ENCODE results near the gene JPT1. TPM values are rescaled to one million over a fixed set of nuclear protein-coding genes. Genes with fewer than 3 reads are reported as not detected.
"Not testable (repeated sequence)": the region's sequence is repeated elsewhere in the genome, so short reads cannot be mapped to it uniquely, and the experiment has no call there.

The JPT1 gene
- total RNA-seq, 1 experiment from 2014 or later, result 98.2 TPM

GRCh38 chr17:75152523-75152921 lies 1.8 kb downstream of the JPT1 start:
- Histone ChIP-seq H3K9me3 (ENCODE audit: low read length) (no peaks in the 10 kb centered on the region), H3K9ac (ENCODE audit: low read length) (peak overlapping the region; percentile 97), H3K36me3 (ENCODE audit: insufficient read depth, low read length) (peaks cover 20% of the 10 kb centered on the region), H3K9me2 (replicated peaks; ENCODE audit: insufficient read depth, low read length) (no peaks in the 10 kb centered on the region), H3K4me3 (ENCODE audit: low read length) (peak overlapping the region; percentile 90), H3K27ac (ENCODE audit: low read length) (peak overlapping the region; percentile 1; the same call in 1 of the 2 replicates), H3K27me3 (ENCODE audit: low read length) (no peaks in the 10 kb centered on the region), H2AFZ (ENCODE audit: low read length) (no peak overlapping the region), H4K20me1 (ENCODE audit: insufficient read depth, low read depth, low read length) (peaks cover 22% of the 10 kb centered on the region; the same call in 1 of the 2 replicates), H3K79me2 (ENCODE audit: low read length) (peaks cover 64% of the 10 kb centered on the region), H3K4me2 (ENCODE audit: low read depth, low read length, poor library complexity, severe bottlenecking) (peak overlapping the region; percentile 95), H3K4me1 (ENCODE audit: low read length) (peaks cover 23% of the 10 kb centered on the region)
- no peak for DNase-seq

GRCh38 chr17:75151930-75152329 lies 2.4 kb downstream of the JPT1 start:
- Histone ChIP-seq H3K4me2 (ENCODE audit: low read depth, low read length, poor library complexity, severe bottlenecking) (peak overlapping the region; percentile 95), H3K79me2 (ENCODE audit: low read length) (peaks cover 68% of the 10 kb centered on the region), H4K20me1 (ENCODE audit: insufficient read depth, low read depth, low read length) (peaks cover 22% of the 10 kb centered on the region; the same call in 1 of the 2 replicates), H3K27ac (ENCODE audit: low read length) (0 out of 2 replicates have a peak overlapping the region, but pooled peaks have one; percentile 2), H3K9me2 (replicated peaks; ENCODE audit: insufficient read depth, low read length) (no peaks in the 10 kb centered on the region), H3K4me1 (ENCODE audit: low read length) (peaks cover 23% of the 10 kb centered on the region), H3K9me3 (ENCODE audit: low read length) (no peaks in the 10 kb centered on the region), H3K4me3 (ENCODE audit: low read length) (peak overlapping the region; percentile 90), H3K27me3 (ENCODE audit: low read length) (no peaks in the 10 kb centered on the region), H2AFZ (ENCODE audit: low read length) (no peak overlapping the region), H3K36me3 (ENCODE audit: insufficient read depth, low read length) (peaks cover 26% of the 10 kb centered on the region), H3K9ac (ENCODE audit: low read length) (peak overlapping the region; percentile 97; the same call in 1 of the 2 replicates)
- peak; percentile 62 for DNase-seq

- Histone ChIP-seq H3K4me1 (ENCODE audit: low read length) (peaks cover 13% of the 10 kb centered on the region), H3K27me3 (ENCODE audit: low read length) (no peaks in the 10 kb centered on the region), H3K9ac (ENCODE audit: low read length) (no peak overlapping the region), H4K20me1 (ENCODE audit: insufficient read depth, low read depth, low read length) (peaks cover 14% of the 10 kb centered on the region; the same call in 1 of the 2 replicates), H3K79me2 (ENCODE audit: low read length) (peaks cover 65% of the 10 kb centered on the region), H3K4me2 (ENCODE audit: low read depth, low read length, poor library complexity, severe bottlenecking) (no peak overlapping the region), H3K27ac (ENCODE audit: low read length) (no peak overlapping the region), H3K9me2 (replicated peaks; ENCODE audit: insufficient read depth, low read length) (no peaks in the 10 kb centered on the region), H3K36me3 (ENCODE audit: insufficient read depth, low read length) (peaks cover 51% of the 10 kb centered on the region), H2AFZ (ENCODE audit: low read length) (no peak overlapping the region), H3K9me3 (ENCODE audit: low read length) (no peaks in the 10 kb centered on the region), H3K4me3 (ENCODE audit: low read length) (no peak overlapping the region)
- DNase-seq, result no peak
Measured at GRCh38 chr17:75147878-75148546, 6.3 kb downstream of the JPT1 start.

GRCh38 chr17:75146592-75146991 lies 7.7 kb downstream of the JPT1 start:
- H4K20me1 ChIP-seq (ENCODE audit: insufficient read depth, low read depth, low read length), result peaks cover 8% of the 10 kb centered on the region; the same call in 1 of the 2 replicates
- H2AFZ ChIP-seq (ENCODE audit: low read length), result no peak overlapping the region
- H3K27me3 ChIP-seq (ENCODE audit: low read length), result no peaks in the 10 kb centered on the region
- no peak overlapping the region for H3K4me3 ChIP-seq (ENCODE audit: low read length)
- no peak overlapping the region for H3K27ac ChIP-seq (ENCODE audit: low read length)
- H3K9me3 ChIP-seq (ENCODE audit: low read length), result no peaks in the 10 kb centered on the region
- no peak overlapping the region for H3K4me2 ChIP-seq (ENCODE audit: low read depth, low read length, poor library complexity, severe bottlenecking)
- H3K79me2 ChIP-seq (ENCODE audit: low read length), result peaks cover 53% of the 10 kb centered on the region
- H3K36me3 ChIP-seq (ENCODE audit: insufficient read depth, low read length), result peaks cover 56% of the 10 kb centered on the region
- no peak overlapping the region for H3K9ac ChIP-seq (ENCODE audit: low read length)
- no peak for DNase-seq
- H3K4me1 ChIP-seq (ENCODE audit: low read length), result no peaks in the 10 kb centered on the region
- H3K9me2 ChIP-seq (replicated peaks; ENCODE audit: insufficient read depth, low read length), result no peaks in the 10 kb centered on the region

DNA sequence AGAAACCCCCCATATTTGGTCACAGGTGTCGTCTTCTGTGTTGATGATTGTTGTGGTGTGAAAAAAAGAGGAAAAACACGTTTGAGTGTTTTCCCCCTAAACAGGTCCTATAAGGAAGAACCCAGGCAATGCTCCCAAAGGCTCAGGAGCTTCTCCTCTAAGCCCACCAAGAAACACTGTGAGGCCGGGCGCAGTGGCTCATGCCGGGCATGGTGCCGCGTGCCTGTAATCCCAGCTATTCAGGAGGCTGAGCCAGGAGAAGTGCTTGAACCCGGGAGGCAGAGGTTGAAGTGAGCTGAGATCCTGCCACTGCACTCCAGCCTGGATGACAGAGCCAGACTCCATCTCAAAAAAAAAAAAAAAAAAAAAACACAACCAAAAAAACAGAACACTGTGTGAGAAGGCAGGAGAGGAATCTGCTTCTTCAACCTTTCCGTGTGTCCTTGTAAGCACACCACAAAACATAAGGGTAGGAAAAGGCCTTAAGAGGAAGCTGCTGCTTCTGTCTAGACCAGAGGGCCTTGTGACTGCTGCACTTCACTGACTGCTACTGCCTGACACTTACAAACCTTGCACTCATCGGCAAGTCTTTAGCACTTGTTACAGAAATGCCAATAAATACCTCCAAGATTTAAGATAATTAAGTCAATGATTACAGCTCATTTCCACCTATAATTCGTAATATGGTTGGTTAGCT lies 9.3 kb downstream of the JPT1 start:
- Histone ChIP-seq H3K4me1 (ENCODE audit: low read length) (no peaks in the 10 kb centered on the region), H3K4me2 (ENCODE audit: low read depth, low read length, poor library complexity, severe bottlenecking) (no peak overlapping the region), H3K36me3 (ENCODE audit: insufficient read depth, low read length) (peaks cover 56% of the 10 kb centered on the region), H3K79me2 (ENCODE audit: low read length) (peaks cover 37% of the 10 kb centered on the region), H3K4me3 (ENCODE audit: low read length) (no peak overlapping the region), H3K9me2 (replicated peaks; ENCODE audit: insufficient read depth, low read length) (no peaks in the 10 kb centered on the region), H3K9ac (ENCODE audit: low read length) (no peak overlapping the region), H4K20me1 (ENCODE audit: insufficient read depth, low read depth, low read length) (peaks cover 5% of the 10 kb centered on the region; the same call in 1 of the 2 replicates), H3K27ac (ENCODE audit: low read length) (no peak overlapping the region), H3K9me3 (ENCODE audit: low read length) (no peaks in the 10 kb centered on the region), H2AFZ (ENCODE audit: low read length) (no peak overlapping the region), H3K27me3 (ENCODE audit: low read length) (no peaks in the 10 kb centered on the region)
- no peak for DNase-seq

DNA sequence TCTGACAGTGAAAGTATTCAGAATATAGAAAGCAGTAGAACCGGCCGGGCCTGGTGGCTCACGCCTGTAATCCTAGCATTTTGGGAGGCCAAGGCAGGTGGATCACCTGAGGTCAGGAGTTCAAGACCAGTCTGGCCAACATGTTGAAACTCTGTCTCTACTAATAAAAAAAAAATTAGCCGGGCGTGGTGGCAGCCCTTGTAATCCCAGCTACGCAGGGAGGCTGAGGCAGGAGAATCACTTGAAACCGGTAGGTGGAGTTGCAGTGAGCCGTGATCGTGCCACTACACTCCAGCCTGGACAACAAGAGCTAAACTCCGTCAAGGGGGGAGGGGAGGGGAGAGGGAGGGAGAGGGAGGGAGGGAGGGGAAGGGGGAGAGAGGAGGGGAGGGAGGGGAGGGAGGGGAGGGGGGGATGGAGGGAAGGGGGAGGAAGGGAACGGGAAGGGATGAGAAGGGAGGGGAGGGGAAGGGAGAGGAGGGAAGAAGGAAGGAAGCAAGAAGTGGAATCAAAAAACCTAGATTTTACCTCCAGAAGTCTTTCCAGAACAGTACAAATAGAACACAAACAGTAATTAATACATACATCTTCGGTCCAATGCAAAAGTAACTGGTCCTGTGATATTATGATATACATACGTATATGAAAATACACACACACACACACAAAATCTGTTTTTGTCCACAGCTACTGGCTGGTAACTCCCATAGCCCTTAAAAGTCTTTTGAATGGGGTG lies 11.9 kb downstream of the JPT1 start:
- Histone ChIP-seq H3K9ac (ENCODE audit: low read length) (no peak overlapping the region), H3K27ac (ENCODE audit: low read length) (no peak overlapping the region), H2AFZ (ENCODE audit: low read length) (no peak overlapping the region), H3K9me2 (replicated peaks; ENCODE audit: insufficient read depth, low read length) (no peaks in the 10 kb centered on the region), H3K36me3 (ENCODE audit: insufficient read depth, low read length) (peaks cover 55% of the 10 kb centered on the region), H3K27me3 (ENCODE audit: low read length) (no peaks in the 10 kb centered on the region), H3K4me3 (ENCODE audit: low read length) (no peak overlapping the region), H3K9me3 (ENCODE audit: low read length) (no peaks in the 10 kb centered on the region), H3K4me2 (ENCODE audit: low read depth, low read length, poor library complexity, severe bottlenecking) (no peak overlapping the region), H3K79me2 (ENCODE audit: low read length) (peaks cover 16% of the 10 kb centered on the region; the same call in 1 of the 2 replicates), H4K20me1 (ENCODE audit: insufficient read depth, low read depth, low read length) (no peaks in the 10 kb centered on the region), H3K4me1 (ENCODE audit: low read length) (no peaks in the 10 kb centered on the region)
- DNase-seq, result no peak

DNA sequence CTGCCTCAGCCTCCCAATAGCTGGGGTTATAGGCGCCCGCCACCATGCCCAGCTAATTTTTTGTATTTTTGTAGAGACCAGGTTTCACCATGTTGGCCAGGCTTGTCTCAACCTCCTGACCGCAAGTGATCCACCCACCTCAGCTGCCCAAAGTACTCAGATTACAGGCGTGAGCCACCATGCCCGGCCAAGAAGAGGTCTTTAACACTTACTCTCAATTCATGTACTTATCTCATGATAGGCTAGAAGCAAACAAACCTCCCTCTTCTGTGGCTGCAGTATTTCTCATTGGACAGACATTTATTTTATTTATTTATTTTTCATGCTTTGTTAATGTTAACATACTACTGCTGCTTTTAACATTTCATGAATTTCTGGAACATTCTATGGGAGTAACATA lies 15.8 kb downstream of the JPT1 start:
- no peak overlapping the region for H3K4me2 ChIP-seq (ENCODE audit: low read depth, low read length, poor library complexity, severe bottlenecking)
- no peak overlapping the region for H3K4me3 ChIP-seq (ENCODE audit: low read length)
- H3K27me3 ChIP-seq (ENCODE audit: low read length), result no peaks in the 10 kb centered on the region
- no peaks in the 10 kb centered on the region for H3K9me2 ChIP-seq (replicated peaks; ENCODE audit: insufficient read depth, low read length)
- no peak overlapping the region for H3K27ac ChIP-seq (ENCODE audit: low read length)
- no peaks in the 10 kb centered on the region for H3K4me1 ChIP-seq (ENCODE audit: low read length)
- H3K9me3 ChIP-seq (ENCODE audit: low read length), result no peaks in the 10 kb centered on the region
- H3K79me2 ChIP-seq (ENCODE audit: low read length), result 0 out of 2 replicates have a peak, but pooled peaks cover 4% of the 10 kb centered on the region
- no peaks in the 10 kb centered on the region for H4K20me1 ChIP-seq (ENCODE audit: insufficient read depth, low read depth, low read length)
- H2AFZ ChIP-seq (ENCODE audit: low read length), result no peak overlapping the region
- peaks cover 27% of the 10 kb centered on the region; the same call in 1 of the 2 replicates for H3K36me3 ChIP-seq (ENCODE audit: insufficient read depth, low read length)
- no peak for DNase-seq
- no peak overlapping the region for H3K9ac ChIP-seq (ENCODE audit: low read length)

DNA sequence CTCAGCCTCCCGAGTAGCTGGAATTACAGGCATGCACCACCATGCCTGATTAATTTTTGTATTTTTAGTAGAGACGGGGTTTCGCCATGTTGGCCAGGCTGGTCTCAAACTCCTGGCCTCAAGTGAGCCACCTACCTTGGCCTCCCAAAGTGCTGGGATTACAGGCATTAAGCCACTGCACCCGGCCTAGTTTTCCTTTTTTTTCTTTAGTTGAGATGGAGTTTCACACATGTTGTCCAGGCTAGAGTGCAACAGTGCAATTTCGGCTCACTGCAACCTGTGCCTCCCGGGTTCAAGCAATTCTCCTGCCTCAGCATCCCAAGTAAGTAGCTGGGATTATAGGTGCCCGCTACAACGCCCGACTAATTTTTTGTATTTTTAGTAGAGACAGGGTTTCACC lies 16.6 kb downstream of the JPT1 start:
- H2AFZ ChIP-seq (ENCODE audit: low read length); H3K9me2 ChIP-seq (replicated peaks; ENCODE audit: insufficient read depth, low read length); H3K27ac ChIP-seq (ENCODE audit: low read length); H3K9me3 ChIP-seq (ENCODE audit: low read length); H3K27me3 ChIP-seq (ENCODE audit: low read length); H4K20me1 ChIP-seq (ENCODE audit: insufficient read depth, low read depth, low read length); H3K4me2 ChIP-seq (ENCODE audit: low read depth, low read length, poor library complexity, severe bottlenecking); H3K4me1 ChIP-seq (ENCODE audit: low read length); H3K79me2 ChIP-seq (ENCODE audit: low read length); H3K9ac ChIP-seq (ENCODE audit: low read length); H3K4me3 ChIP-seq (ENCODE audit: low read length); DNase-seq: not testable (repeated sequence)
- peaks cover 22% of the 10 kb centered on the region; the same call in 1 of the 2 replicates for H3K36me3 ChIP-seq (ENCODE audit: insufficient read depth, low read length)
